Osteoblast (primary cell): ENCODE results near the gene UBA52. TPM values are rescaled to one million over a fixed set of nuclear protein-coding genes. Genes with fewer than 3 reads are reported as not detected.

Source experiments
- DNase-seq: peaks from one replicate; pipeline ENCODE4 v3.0.0; 2011; ENCODE audit warnings: low spot score, mixed read lengths; ENCODE audit not compliant: insufficient read length; ENCODE audit errors: missing footprints
- H2AFZ ChIP-seq: 2 replicates; pipeline ENCODE4 v1.6.0; 2011; ENCODE audit warnings: mild to moderate bottlenecking, low read length
- H3K27ac ChIP-seq: 2 replicates; pipeline ENCODE4 v1.5.1; 2011; ENCODE audit warnings: mild to moderate bottlenecking, low read depth, low read length, moderate library complexity
- H3K27me3 ChIP-seq: 2 replicates; pipeline ENCODE4 v1.6.0; 2012; ENCODE audit warnings: mild to moderate bottlenecking, control low read depth, inconsistent platforms, low read length, moderate library complexity; ENCODE audit not compliant: insufficient read depth
- H3K36me3 ChIP-seq: 2 replicates; pipeline ENCODE4 v1.5.1; 2011; ENCODE audit warnings: mild to moderate bottlenecking, low read length, control low read depth, moderate library complexity; ENCODE audit not compliant: insufficient read depth
- H3K4me1 ChIP-seq: 2 replicates; pipeline ENCODE4 v1.5.1; 2011; ENCODE audit warnings: mild to moderate bottlenecking, low read length, control low read depth, moderate library complexity; ENCODE audit not compliant: insufficient read depth
- H3K4me2 ChIP-seq: 2 replicates; pipeline ENCODE4 v1.6.0; 2011; ENCODE audit warnings: mild to moderate bottlenecking, low read length; ENCODE audit not compliant: insufficient read depth
- H3K4me3 ChIP-seq: fragments of 200-600 bp; sonication (generic); 3 replicates; pipeline ENCODE4 v1.5.1; 2012; ENCODE audit warnings: mild to moderate bottlenecking, low read length, inconsistent platforms; ENCODE audit not compliant: insufficient read depth
- H3K79me2 ChIP-seq: 2 replicates; pipeline ENCODE4 v1.6.0; 2012; ENCODE audit warnings: mild to moderate bottlenecking, low read length, control low read depth, inconsistent platforms; ENCODE audit not compliant: insufficient read depth
- H3K9me3 ChIP-seq: 2 replicates; pipeline ENCODE4 v1.5.1; 2011; ENCODE audit warnings: low read depth, low read length, control low read depth
- H4K20me1 ChIP-seq: 2 replicates; pipeline ENCODE4 v1.6.0; 2012; ENCODE audit warnings: mild to moderate bottlenecking, low read length, control low read depth; ENCODE audit not compliant: insufficient read depth
- CTCF ChIP-seq: IDR thresholded peaks from 2 replicates; pipeline ENCODE4 v1.5.1; 2011; ENCODE audit warnings: mild to moderate bottlenecking, low read depth, low read length, moderate library complexity; ENCODE audit errors: extremely low read depth
- total RNA-seq: library from RNA; depleted of rRNA; stranded (reverse); fragments of >200 nt; gene quantifications from 2 replicates; pipeline ENCODE4 v1.2.3, GENCODE V29; 2012

Gene UBA52
- total RNA-seq, 1 donor = 554 TPM

GRCh38 chr19:18593367-18594095 is 21.9 kb downstream of the UBA52 start:
- Histone ChIP-seq H3K4me3 (no peak overlapping the region), H3K9me3 (no peaks in the 10 kb centered on the region), H3K27ac (no peak overlapping the region), H3K79me2 (no peaks in the 10 kb centered on the region), H3K4me2 (peak overlapping the region; percentile 69), H3K4me1 (peaks cover 14% of the 10 kb centered on the region), H3K36me3 (peaks cover 3% of the 10 kb centered on the region), H3K27me3 (no peaks in the 10 kb centered on the region), H2AFZ (no peak overlapping the region), H4K20me1 (peaks cover 8% of the 10 kb centered on the region)
- DNase-seq = peak; percentile 91
- no peak for TF ChIP-seq CTCF

- TF ChIP-seq CTCF = peak; percentile 59
- peak overlapping the region; percentile 69 for H3K4me2 ChIP-seq
- peaks cover 11% of the 10 kb centered on the region for H3K4me1 ChIP-seq
- H3K4me3 ChIP-seq = peak overlapping the region; percentile 69
- H2AFZ ChIP-seq = no peak overlapping the region
- H3K27ac ChIP-seq = no peak overlapping the region
- peaks cover 8% of the 10 kb centered on the region for H4K20me1 ChIP-seq
- H3K36me3 ChIP-seq = peaks cover 3% of the 10 kb centered on the region
- no peaks in the 10 kb centered on the region for H3K9me3 ChIP-seq
- DNase-seq = peak; percentile 100
- no peaks in the 10 kb centered on the region for H3K27me3 ChIP-seq
- no peaks in the 10 kb centered on the region for H3K79me2 ChIP-seq
Measured at GRCh38 chr19:18594096-18594823, 22.6 kb downstream of the UBA52 start.

DNA sequence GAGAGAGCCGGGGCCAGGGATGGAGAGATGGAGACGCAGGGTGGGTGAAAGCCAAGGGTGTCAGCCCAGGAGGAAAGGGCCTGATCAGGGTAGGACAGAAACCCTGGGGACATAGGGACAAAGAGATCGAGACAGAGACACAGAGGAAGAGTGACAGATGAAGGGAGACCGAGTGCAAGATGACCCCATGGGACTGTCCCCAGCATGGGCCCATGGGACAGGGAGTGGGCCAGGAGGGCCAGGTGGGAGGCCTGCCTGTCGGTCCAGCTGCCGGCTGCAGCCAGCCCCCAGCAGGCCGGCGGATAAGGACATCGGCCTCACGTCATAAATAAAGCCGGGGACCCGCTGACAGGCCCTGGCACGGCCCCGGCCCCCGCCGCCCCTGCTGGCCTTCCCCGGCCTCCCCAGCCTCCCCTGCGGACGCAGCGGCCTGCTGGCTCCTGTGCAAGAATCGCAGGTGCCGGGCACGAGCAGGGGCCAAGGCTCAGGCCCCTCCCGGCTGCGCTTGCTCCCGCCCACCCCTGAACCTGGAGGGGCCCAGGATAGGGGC is 23.2 kb downstream of the UBA52 start:
- Histone ChIP-seq H3K4me2 (peak overlapping the region; percentile 69), H2AFZ (no peak overlapping the region), H3K4me1 (peaks cover 4% of the 10 kb centered on the region), H4K20me1 (peaks cover 8% of the 10 kb centered on the region), H3K9me3 (no peaks in the 10 kb centered on the region), H3K4me3 (peak overlapping the region; percentile 69), H3K27ac (no peak overlapping the region), H3K79me2 (no peaks in the 10 kb centered on the region), H3K36me3 (peaks cover 3% of the 10 kb centered on the region), H3K27me3 (no peaks in the 10 kb centered on the region)
- TF ChIP-seq CTCF = no peak
- DNase-seq = peak; percentile 88

GRCh38 chr19:18595475-18595874 is 23.8 kb downstream of the UBA52 start:
- Histone ChIP-seq H4K20me1 (peaks cover 8% of the 10 kb centered on the region), H3K4me3 (no peak overlapping the region), H3K79me2 (no peaks in the 10 kb centered on the region), H2AFZ (no peak overlapping the region), H3K9me3 (no peaks in the 10 kb centered on the region), H3K4me1 (peaks cover 3% of the 10 kb centered on the region), H3K27me3 (no peaks in the 10 kb centered on the region), H3K4me2 (no peak overlapping the region), H3K27ac (no peak overlapping the region), H3K36me3 (peaks cover 3% of the 10 kb centered on the region)
- TF ChIP-seq CTCF = no peak
- peak; percentile 62 for DNase-seq
